LNCaP clone FGC (cell line): ENCODE measurements around the gene MBTPS1.

ENCODE experiments used
- DNase-seq: peaks from one replicate; pipeline ENCODE4 v3.0.0-alpha.2; 2011; ENCODE audit warnings: low read depth
- H3K4me3 ChIP-seq: 2 replicates; pipeline ENCODE4 v1.5.1; 2011; ENCODE audit warnings: mild to moderate bottlenecking, low read depth, low read length, control low read depth
- CTCF ChIP-seq: IDR thresholded peaks from 2 replicates; pipeline ENCODE4 v1.5.1; 2012; ENCODE audit warnings: mild to moderate bottlenecking; ENCODE audit not compliant: control insufficient read depth, insufficient read depth; ENCODE audit errors: extremely low read depth

Gene MBTPS1

GRCh38 chr16:84155771-84156170 is 39.0 kb upstream of the MBTPS1 start:
- no peak overlapping the region for H3K4me3 ChIP-seq
- TF ChIP-seq CTCF = no peak
- no peak for DNase-seq

- DNase-seq = no peak
- no peak for TF ChIP-seq CTCF
- H3K4me3 ChIP-seq = no peak overlapping the region
These were observed 38.5 kb upstream of the MBTPS1 start for GRCh38 chr16:84155226-84155625.

- no peak overlapping the region for H3K4me3 ChIP-seq
- no peak for DNase-seq
- no peak for TF ChIP-seq CTCF
These were observed 37.0 kb upstream of the MBTPS1 start for GRCh38 chr16:84153660-84154214.

- DNase-seq = no peak
- no peak for TF ChIP-seq CTCF
- no peak overlapping the region for H3K4me3 ChIP-seq
These were observed 34.2 kb upstream of the MBTPS1 start for GRCh38 chr16:84150926-84151325.

GRCh38 chr16:84144859-84145639 is 28.3 kb upstream of the MBTPS1 start, which contains the start of the genes DNAAF1 and HSDL1:
Gene DNAAF1, plus strand, starts transcription at chr16:84145308. Its CDS starts 133 bp downstream, at chr16:84145441.
Gene HSDL1, minus strand, starts transcription at chr16:84145177. Its CDS starts 13,856 bp downstream, at chr16:84131321.
- peak; percentile 26 for DNase-seq
- peak within 1 kb of the TSS; percentile 84 for H3K4me3 ChIP-seq
- TF ChIP-seq CTCF = 0 out of 2 replicates have a peak, but pooled peaks have one; percentile 18

- H3K4me3 ChIP-seq = peak overlapping the region; percentile 84
- DNase-seq = no peak
- 0 out of 2 replicates have a peak, but pooled peaks have one; percentile 21 for TF ChIP-seq CTCF
These were observed 27.6 kb upstream of the MBTPS1 start for GRCh38 chr16:84144209-84144858.
